H1 (cell line): ENCODE measurements around the gene LYRM7. TPM values are rescaled to one million over a fixed set of nuclear protein-coding genes. Genes with fewer than 3 reads are reported as not detected.

Experiments used
- HDAC2 ChIP-seq, 2 experiments: fragments of 300-600 bp in 1 of 2; sonication (generic) in 1 of 2; IDR thresholded peaks; 2 replicates each; pipeline ENCODE4 v1.6.1; 2011 to 2012; ENCODE audit warnings: low read depth in 2 of 2, low read length in 2 of 2, mild to moderate bottlenecking in 2 of 2, moderate library complexity in 2 of 2, borderline replicate concordance in 1 of 2, inconsistent platforms in 1 of 2
- MAX ChIP-seq: IDR thresholded peaks from 2 replicates; pipeline ENCODE4 v1.6.1; 2012; ENCODE audit warnings: inconsistent platforms
- polyA plus RNA-seq, 7 experiments: library from polyadenylated mRNA; depleted of rRNA in 3 of 7; stranded (reverse) in 5 of 7; unstranded in 2 of 7; fragments of >200 nt in 5 of 7; fragments of 200-250 nt in 2 of 7; gene quantifications; 1 replicate in 5 of 7; 2 replicates in 1 of 7; 4 replicates in 1 of 7; pipeline versions ENCODE4 v1.2.1 to v1.2.3, GENCODE V29; 2011 to 2013; ENCODE audit warnings: missing spikeins in 2 of 7, mixed read lengths in 2 of 7
- total RNA-seq: library from RNA; stranded (reverse); fragmentation: NEBNext Ultra II Directional; extraction: Animal tissue kit (Norgen Biotek cat#: 25700); gene quantifications from 2 replicates; pipeline ENCODE4 v1.2.1, GENCODE V29; 2021

The LYRM7 gene
- total and polyA plus RNA-seq, 2 of the 8 experiments (the other 6 are each of a cell fraction or from before 2014, with no cell fraction given), result 1.9 to 12.6 TPM

GRCh38 chr5:131228646-131229045 lies 57.9 kb downstream of the LYRM7 start (continued):
- TF ChIP-seq MAX (no peak), HDAC2 (IDR thresholded peaks at IDR 0.05; ENCODE audit: borderline replicate concordance in 1 of 2, low read depth in 2 of 2, low read length in 2 of 2) (no peak)
